HCT116 (cell line): ENCODE results near the gene TPK1. TPM values are rescaled to one million over a fixed set of nuclear protein-coding genes. Genes with fewer than 3 reads are reported as not detected.

Source experiments
- ATAC-seq: fragments of 200-7000 bp; cut with Tn5 transposase; 2 replicates; pipeline ENCODE4 v1.9.1; 2020; ENCODE audit warnings: mild to moderate bottlenecking, moderate library complexity
- BruUV-seq: library from RNA; stranded (reverse); fragments of 400-500 nt; replicated peaks from 2 replicates; lab custom pipeline; 2021; lab: Mats Ljungman, UMichigan
- CTCF ChIA-PET: fragments of 300-600 bp; sonication (Branson Sonifier 250); formaldehyde crosslinking; loops from one replicate; lab custom pipeline; 2021; ENCODE audit warnings: antibody characterized with exemption; lab: Charles Lee
- POLR2A ChIA-PET: fragments of 300-600, 350-600 bp; sonication (Branson Sonifier 250); formaldehyde crosslinking; loops from one replicate; lab custom pipeline; 2021; ENCODE audit warnings: antibody characterized with exemption; lab: Charles Lee
- RAD21 ChIA-PET, 2 experiments: fragments of 300-600 bp; sonication (Branson Sonifier 250); formaldehyde crosslinking; loops; one replicate each; lab custom pipeline; 2023; ENCODE audit warnings: low total read pairs in 2 of 2; ENCODE audit not compliant: uncharacterized antibody in 2 of 2, unreplicated experiment in 2 of 2, low non-redundant PET in 1 of 2; lab: Charles Lee
- DNase-seq: peaks from one replicate; pipeline ENCODE4 v3.0.0-alpha.2; 2010; ENCODE audit warnings: low read depth, low spot score
- H2AFZ ChIP-seq: fragments of 200-600 bp; shearing (Covaris generic), sonication (generic); 2 replicates; pipeline ENCODE4 v1.6.1; 2017; ENCODE audit warnings: low read depth, mixed run types, mixed read lengths, antibody characterized with exemption, low read length; ENCODE audit not compliant: poor library complexity, severe bottlenecking
- H3K27ac ChIP-seq: 2 replicates; pipeline ENCODE4 v1.5.1; 2012; ENCODE audit warnings: low read depth, low read length
- H3K27me3 ChIP-seq: fragments of 200-600 bp; sonication (generic); 2 replicates; pipeline ENCODE4 v1.6.1; 2016; ENCODE audit warnings: mixed run types, low read length, mixed read lengths; ENCODE audit not compliant: insufficient read depth
- H3K36me3 ChIP-seq, 2 experiments: fragments of 200-500 bp in 1 of 2; fragments of 200-600 bp in 1 of 2; sonication (Bioruptor generic) in 1 of 2; sonication (generic) in 1 of 2; 2 replicates each; pipeline versions ENCODE4 v1.5.1 to v1.6.1; 2014 to 2016; ENCODE audit warnings: low read length in 2 of 2, inconsistent platforms in 1 of 2, mixed read lengths in 1 of 2, mixed run types in 1 of 2; ENCODE audit not compliant: insufficient read depth in 2 of 2, control insufficient read depth in 1 of 2
- H3K4me1 ChIP-seq, 2 experiments: fragments of 200-600 bp in 1 of 2; sonication (generic) in 1 of 2; 2 replicates each; pipeline versions ENCODE4 v1.5.1 to v1.6.1; 2012 to 2017; ENCODE audit warnings: low read length in 2 of 2, inconsistent platforms in 1 of 2, mild to moderate bottlenecking in 1 of 2, mixed read lengths in 1 of 2, mixed run types in 1 of 2, moderate library complexity in 1 of 2; ENCODE audit not compliant: insufficient read depth in 2 of 2, control insufficient read depth in 1 of 2
- H3K4me2 ChIP-seq: fragments of 200-600 bp; sonication (generic); 2 replicates; pipeline ENCODE4 v1.6.1; 2017; ENCODE audit warnings: mixed run types, low read length, mixed read lengths
- H3K4me3 ChIP-seq, 2 experiments: fragments of 200-600 bp in 1 of 2; sonication (generic) in 1 of 2; replicated peaks in 1 of 2; 2 replicates each; pipeline ENCODE4 v1.5.1; 2011 to 2016; ENCODE audit warnings: low read length in 2 of 2, control low read depth in 1 of 2, low read depth in 1 of 2, mild to moderate bottlenecking in 1 of 2, mixed read lengths in 1 of 2, mixed run types in 1 of 2
- H3K79me2 ChIP-seq: fragments of 200-600 bp; sonication (generic); 2 replicates; pipeline ENCODE4 v1.6.1; 2017; ENCODE audit warnings: mild to moderate bottlenecking, mixed run types, low read length, moderate library complexity, mixed read lengths; ENCODE audit not compliant: insufficient read depth
- H3K9ac ChIP-seq: fragments of 200-600 bp; sonication (generic); 2 replicates; pipeline ENCODE4 v1.6.1; 2016; ENCODE audit warnings: low read length, mixed read lengths
- H3K9me2 ChIP-seq: fragments of 200-600 bp; sonication (generic), shearing (Covaris generic); 2 replicates; pipeline ENCODE4 v1.6.1; 2017; ENCODE audit warnings: mixed run types, mild to moderate bottlenecking, moderate library complexity; ENCODE audit not compliant: insufficient read depth
- H3K9me3 ChIP-seq, 2 experiments: fragments of 200-500 bp in 1 of 2; fragments of 200-600 bp in 1 of 2; sonication (Bioruptor generic) in 1 of 2; sonication (generic) in 1 of 2; 2 replicates each; pipeline ENCODE4 v1.6.1; 2014 to 2017; ENCODE audit warnings: low read length in 2 of 2, mixed read lengths in 2 of 2, inconsistent platforms in 1 of 2, low read depth in 1 of 2, mild to moderate bottlenecking in 1 of 2, mixed run types in 1 of 2, moderate library complexity in 1 of 2; ENCODE audit not compliant: control insufficient read depth in 1 of 2, insufficient read depth in 1 of 2
- H4K20me1 ChIP-seq: fragments of 200-600 bp; sonication (generic), shearing (Covaris generic); 2 replicates; pipeline ENCODE4 v1.6.1; 2017; ENCODE audit warnings: mixed run types, mild to moderate bottlenecking, moderate library complexity; ENCODE audit not compliant: insufficient read depth
- ATF3 ChIP-seq: IDR thresholded peaks from 2 replicates; pipeline ENCODE4 v1.6.1; 2012
- CBX3 ChIP-seq: IDR thresholded peaks from 2 replicates; pipeline ENCODE4 v1.6.1; 2012; ENCODE audit warnings: low read depth
- EZH2 ChIP-seq: fragments of 200-600 bp; sonication (generic); IDR thresholded peaks from 2 replicates; pipeline ENCODE4 v1.6.1; 2017; ENCODE audit warnings: antibody characterized with exemption, mixed run types
- EZH2phosphoT487 ChIP-seq: fragments of 200-600 bp; IDR thresholded peaks from 2 replicates; pipeline ENCODE4 v1.6.1; 2018; ENCODE audit warnings: antibody characterized with exemption, borderline replicate concordance
- FOSL1 ChIP-seq: IDR thresholded peaks from 2 replicates; pipeline ENCODE4 v1.6.1; 2012; ENCODE audit warnings: low read depth
- JUND ChIP-seq: IDR thresholded peaks from 2 replicates; pipeline ENCODE4 v1.6.1; 2012
- MAX ChIP-seq: IDR thresholded peaks from 2 replicates; pipeline ENCODE4 v1.6.1; 2012
- POLR2A ChIP-seq: IDR thresholded peaks from 2 replicates; pipeline ENCODE4 v1.7.0; 2011; ENCODE audit warnings: borderline replicate concordance; ENCODE audit not compliant: insufficient read depth, insufficient read length; ENCODE audit errors: extremely low read depth
- RAD21 ChIP-seq: IDR thresholded peaks from 2 replicates; pipeline ENCODE4 v1.6.1; 2012; ENCODE audit warnings: low read depth, mild to moderate bottlenecking
- REST ChIP-seq: IDR thresholded peaks from 2 replicates; pipeline ENCODE4 v1.6.1; 2012; ENCODE audit warnings: low read depth
- SRF ChIP-seq: IDR thresholded peaks from 2 replicates; pipeline ENCODE4 v1.6.1; 2012; ENCODE audit warnings: low read depth
- YY1 ChIP-seq: IDR thresholded peaks from 2 replicates; pipeline ENCODE4 v1.6.1; 2011; ENCODE audit warnings: low read length, low read depth, moderate library complexity, mild to moderate bottlenecking; ENCODE audit not compliant: insufficient replicate concordance; ENCODE audit errors: extremely low read depth
- ZBTB33 ChIP-seq: IDR thresholded peaks from 2 replicates; pipeline ENCODE4 v1.6.1; 2011; ENCODE audit warnings: mild to moderate bottlenecking, low read length, moderate library complexity; ENCODE audit not compliant: insufficient replicate concordance; ENCODE audit errors: extremely low read depth
- ZFX ChIP-seq: fragments of 450-650 bp; IDR thresholded peaks from 2 replicates; pipeline ENCODE4 v1.6.1; 2017
- ZNF274 ChIP-seq: fragments of 200-500 bp; sonication (Bioruptor generic); IDR thresholded peaks from 2 replicates; pipeline ENCODE4 v1.6.1; 2014; ENCODE audit warnings: mild to moderate bottlenecking, low read depth, low read length, inconsistent platforms
- intact Hi-C: fragments of 100-400 bp; cut with micrococcal nuclease; formaldehyde crosslinking; loops from 2 replicates; pipeline ENCODE4 v1.10.0; 2022
- total RNA-seq: library from RNA; stranded (reverse); gene quantifications from one replicate; pipeline ENCODE4 v1.2.1, GENCODE V29; 2021; ENCODE audit not compliant: unreplicated experiment

Gene TPK1
- total RNA-seq, 1 experiment from 2014 or later, result 5.4 TPM

- Histone ChIP-seq H3K9me3 (no peaks in the 10 kb centered on the region), H2AFZ (no peak overlapping the region), H3K27ac (no peak overlapping the region), H3K27me3 (no peaks in the 10 kb centered on the region), H3K4me2 (no peak overlapping the region), H3K79me2 (no peaks in the 10 kb centered on the region), H3K4me3 (no peak overlapping the region), H3K36me3 (no peaks in the 10 kb centered on the region), H3K9me2 (0 out of 2 replicates have a peak, but pooled peaks cover 5% of the 10 kb centered on the region), H3K9ac (no peak overlapping the region), H3K4me1 (no peaks in the 10 kb centered on the region), H4K20me1 (no peaks in the 10 kb centered on the region)
- TF ChIP-seq ZBTB33, result no peak
- TF ChIP-seq ZFX, result no peak
- TF ChIP-seq MAX, result no peak
- TF ChIP-seq POLR2A, result no peak
- ChIA-PET RAD21 (no interaction called here), POLR2A (no interaction called here), CTCF (no interaction called here)
- BruUV-seq, result no TSS peak
- ATAC-seq, result no peak
- no peak for DNase-seq
- intact Hi-C loops, result no loop called here
These were observed 251.1 kb downstream of the TPK1 start for GRCh38 chr7:144584726-144585125.

GRCh38 chr7:144579687-144580086 is 256.2 kb downstream of the TPK1 start:
- RAD21 ChIA-PET, result no interaction called here
- no TSS peak for BruUV-seq
- TF ChIP-seq POLR2A, result no peak
- TF ChIP-seq ATF3, result no peak
- TF ChIP-seq RAD21, result no peak
- no peak for TF ChIP-seq CBX3
- no peak for TF ChIP-seq EZH2
- no peak for TF ChIP-seq JUND
- no peak for TF ChIP-seq SRF
- no peak for TF ChIP-seq ZFX
- TF ChIP-seq YY1, result no peak
- no peak for TF ChIP-seq FOSL1
- no peak for TF ChIP-seq REST
- no peak for TF ChIP-seq MAX
- TF ChIP-seq EZH2phosphoT487, result no peak
- TF ChIP-seq ZNF274, result no peak

More at GRCh38 chr7:144579687-144580086, 256.2 kb downstream of the TPK1 start:
- H3K36me3 ChIP-seq, result no peaks in the 10 kb centered on the region
- no peak overlapping the region for H2AFZ ChIP-seq
- H3K79me2 ChIP-seq, result no peaks in the 10 kb centered on the region
- no peak overlapping the region for H3K27ac ChIP-seq
- H3K4me3 ChIP-seq, result no peak overlapping the region
- H4K20me1 ChIP-seq, result no peaks in the 10 kb centered on the region
- no peaks in the 10 kb centered on the region for H3K27me3 ChIP-seq
- H3K9me2 ChIP-seq, result 0 out of 2 replicates have a peak, but pooled peaks cover 5% of the 10 kb centered on the region
- DNase-seq (no peak), ATAC-seq (no peak)
- no peaks in the 10 kb centered on the region for H3K4me1 ChIP-seq
- H3K9ac ChIP-seq, result no peak overlapping the region
- intact Hi-C loops, result no loop called here
- no peak overlapping the region for H3K4me2 ChIP-seq
- ChIA-PET CTCF (no interaction called here), POLR2A (interaction anchor here (0.6 kb wide), 1 partner anchor 256 kb away, joined by 3 read pairs; the partner anchor contains the start of gene TPK1)
- no peaks in the 10 kb centered on the region for H3K9me3 ChIP-seq
